Activated gamma-delta T cell (primary cell): ENCODE data around the gene PYDC2.
"Not testable (repeated sequence)": the region's sequence is repeated elsewhere in the genome, so short reads cannot be mapped to it uniquely, and the experiment has no call there.

Source experiments
- DNase-seq: peaks from one replicate; lab custom pipeline; 2025; lab: John Stamatoyannopoulos, UW

PYDC2 gene

DNA sequence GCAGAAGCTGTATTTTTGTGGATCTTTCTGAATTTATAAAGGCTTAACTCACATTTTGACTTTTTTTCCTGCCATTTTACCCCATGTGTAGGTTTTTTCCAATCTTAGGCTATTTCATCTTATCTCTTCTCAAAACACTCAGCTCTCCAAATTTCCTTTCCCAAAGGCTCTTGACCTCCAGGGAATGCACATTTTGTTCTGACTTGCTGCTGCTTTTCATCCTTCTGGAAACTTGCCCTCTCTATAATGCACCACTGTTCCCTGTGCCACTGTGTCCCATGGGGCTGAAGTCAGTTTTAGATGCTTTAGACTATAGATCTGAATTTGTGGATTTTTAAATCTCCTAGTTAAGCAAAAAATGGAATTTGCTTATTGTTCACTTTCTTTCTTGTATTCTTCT is 9.1 kb downstream of the PYDC2 start:
- DNase-seq = no peak

DNA sequence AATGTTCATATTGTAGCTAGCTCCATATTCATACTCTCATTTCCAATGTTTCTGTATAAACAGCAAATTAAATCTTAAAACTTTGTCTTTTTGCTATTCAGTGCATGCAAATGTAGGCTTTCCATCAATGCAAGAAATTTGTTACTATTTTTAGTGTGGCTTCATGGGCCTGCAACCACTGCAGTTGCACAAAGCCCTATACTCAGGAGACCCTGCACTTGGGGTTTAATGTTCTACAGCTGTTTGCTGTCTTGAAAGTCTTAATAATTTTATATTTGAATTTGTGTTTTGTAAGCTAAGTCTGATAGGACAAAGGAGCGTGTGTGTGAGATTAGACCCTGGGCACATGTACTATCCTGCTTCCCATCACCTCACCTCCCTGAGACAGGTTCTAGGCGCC is 9.6 kb downstream of the PYDC2 start:
- DNase-seq = no peak

DNA sequence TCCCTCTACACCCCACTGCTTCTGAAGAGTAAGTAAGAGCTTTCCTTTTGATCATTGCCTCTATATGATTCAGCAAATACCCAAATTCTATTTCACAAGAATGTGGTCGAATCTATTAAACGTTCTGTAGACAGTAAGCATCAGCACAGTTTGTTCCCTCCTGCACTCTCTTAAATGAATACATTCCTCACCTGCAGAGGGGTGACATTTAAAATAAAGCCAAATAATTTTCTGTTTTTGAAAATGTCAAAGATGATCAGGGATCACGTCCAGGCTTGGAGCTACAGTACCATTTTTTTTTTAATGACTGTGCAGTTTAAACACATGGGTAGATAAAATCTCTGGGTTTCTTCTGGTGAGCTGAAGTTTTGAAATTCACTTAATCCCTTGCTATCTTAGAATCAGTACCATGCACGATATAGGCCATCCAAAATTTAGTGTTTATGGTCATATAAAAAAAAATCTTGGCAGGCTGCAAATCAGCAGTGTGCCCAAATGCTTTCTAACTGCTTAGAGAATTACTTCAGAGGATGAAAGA is 12.8 kb downstream of the PYDC2 start:
- DNase-seq = no peak

DNA sequence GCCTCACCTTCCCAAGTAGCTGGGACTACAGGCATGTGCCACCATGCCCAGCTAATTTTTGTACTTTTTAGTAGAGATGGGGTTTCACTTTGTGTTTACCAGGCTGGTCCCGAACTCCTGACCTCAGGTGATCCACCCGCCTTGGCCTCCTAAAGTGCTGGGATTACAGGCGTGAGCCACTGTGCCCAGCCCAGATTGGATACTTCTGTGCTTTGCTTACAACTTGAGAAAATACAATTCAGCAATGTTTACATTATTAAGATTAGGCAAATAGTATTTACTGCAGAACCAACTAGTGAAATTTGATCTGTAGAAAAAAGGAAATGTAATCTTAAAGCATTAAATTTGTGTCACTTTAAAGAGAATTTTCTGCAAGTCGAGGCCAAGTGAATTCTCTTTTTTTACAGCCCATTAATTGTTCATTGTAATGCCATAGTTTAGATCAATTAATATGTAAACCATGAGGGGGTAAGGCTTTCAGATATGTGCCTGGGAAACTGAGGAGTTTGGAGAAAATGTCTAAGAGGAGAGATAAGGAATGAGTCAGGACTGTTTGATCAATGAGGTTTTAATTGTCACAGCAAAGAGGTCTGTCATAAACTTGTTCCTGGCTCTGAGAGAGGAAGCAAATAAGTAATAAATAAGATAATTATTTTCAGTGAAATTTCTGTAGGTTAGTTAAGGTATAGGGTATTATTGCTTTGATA is 15.3 kb downstream of the PYDC2 start:
- DNase-seq = no peak

- DNase-seq = not testable (repeated sequence)
These were observed 23.0 kb downstream of the PYDC2 start for GRCh38 chr3:191483994-191484393.

GRCh38 chr3:191484461-191484860 is 23.5 kb downstream of the PYDC2 start:
- DNase-seq = no peak

DNA sequence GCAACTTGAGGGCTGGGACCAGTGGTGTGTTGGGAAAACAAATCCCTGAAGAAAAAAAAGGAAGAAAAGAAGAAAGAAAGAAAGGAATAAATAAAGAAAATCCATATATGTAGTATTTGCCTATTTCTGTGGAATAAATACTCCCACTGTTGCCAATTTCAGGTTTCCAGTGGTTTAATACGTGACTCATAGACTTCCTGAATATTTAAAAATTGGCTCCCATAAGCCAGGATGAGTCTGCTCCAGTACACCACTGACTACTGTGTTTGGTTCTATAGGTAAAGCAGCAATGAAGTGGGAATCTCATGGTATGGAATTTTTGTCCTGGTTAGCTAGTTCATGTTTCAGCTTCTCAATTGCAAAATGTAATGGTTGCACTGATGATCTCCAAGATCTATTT is 31.6 kb downstream of the PYDC2 start:
- no peak for DNase-seq

DNA sequence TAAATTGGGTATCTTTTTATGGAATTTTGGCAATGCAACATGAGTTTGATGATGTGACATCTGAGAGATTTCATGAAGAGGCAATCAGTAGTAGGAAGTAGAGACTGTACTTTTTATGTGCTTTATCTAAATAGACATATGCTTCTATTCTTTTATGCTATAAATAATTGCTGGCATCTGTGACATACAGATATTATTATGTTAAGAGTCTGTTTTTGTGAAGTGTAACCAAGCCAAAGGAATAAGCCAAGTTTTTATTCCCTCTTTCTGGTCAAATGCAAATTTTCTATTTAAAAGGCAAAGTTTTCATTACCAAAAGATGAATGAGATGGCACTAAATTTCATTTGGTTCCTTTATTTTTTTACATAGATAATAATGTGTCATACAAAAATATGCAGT is 32.4 kb downstream of the PYDC2 start:
- DNase-seq = no peak

DNA sequence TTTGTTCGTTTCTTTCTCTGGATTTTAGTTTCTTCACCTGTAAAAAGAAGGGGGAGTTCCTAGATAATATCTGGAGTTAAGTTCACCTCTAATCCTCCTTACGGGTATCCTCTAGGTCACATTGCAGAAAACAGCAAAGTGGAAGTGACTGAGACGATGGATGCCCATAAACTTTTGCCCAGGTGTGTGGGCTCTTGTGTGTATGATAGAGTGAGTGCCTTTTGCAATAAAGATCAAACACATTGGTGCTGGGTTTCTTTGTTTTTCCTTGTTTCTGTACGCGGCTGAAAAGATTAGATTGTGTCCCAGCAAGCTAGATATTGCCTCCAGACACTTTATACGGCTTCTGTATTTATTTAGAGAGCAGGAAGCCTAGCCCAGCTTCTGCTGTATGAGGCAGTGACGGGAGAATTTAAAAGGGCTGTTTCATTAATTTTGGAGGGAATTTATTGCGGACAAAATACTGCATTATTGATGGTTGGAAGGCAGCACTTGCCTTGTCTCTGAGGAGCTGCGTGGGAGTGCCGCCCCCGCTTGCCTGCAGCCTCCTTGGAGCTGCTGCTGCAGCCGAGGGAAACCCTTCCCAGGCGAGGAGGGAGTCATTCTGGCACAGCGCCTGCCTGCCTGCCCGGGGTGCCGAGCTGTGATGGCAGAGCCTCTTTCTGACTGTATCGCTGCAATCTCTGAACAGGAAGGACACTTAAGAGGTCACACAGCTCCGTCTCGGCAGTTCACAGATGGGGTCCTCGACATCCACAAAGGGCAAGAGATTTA is 38.5 kb downstream of the PYDC2 start:
- no peak for DNase-seq

- no peak for DNase-seq
These were observed 39.9 kb downstream of the PYDC2 start for GRCh38 chr3:191500892-191501291.

GRCh38 chr3:191502583-191502982 is 41.6 kb downstream of the PYDC2 start:
- DNase-seq = no peak

GRCh38 chr3:191509078-191509477 is 48.1 kb downstream of the PYDC2 start:
- no peak for DNase-seq
